Measurements from ENCODE around the gene CDKL4. TPM values are rescaled to one million over a fixed set of nuclear protein-coding genes. Genes with fewer than 3 reads are reported as not detected.

CDKL4 gene
- total and polyA plus RNA-seq, 2 of the 13 experiments (the other 11 are each of a cell fraction or from before 2014, with no cell fraction given): 0.29 to 0.50 TPM

- ChIA-PET POLR2A (interaction anchor here (1.1 to 2.1 kb wide), 3 partner anchors 10 to 29 kb away, joined by 4 to 10 read pairs (median 6); partner anchors contain the start of gene SOS1), CTCF (ENCODE audit: low intra/inter-chr PET ratio, low total read pairs) (no interaction called here)
- peaks cover 22% of the 10 kb centered on the region for H3K4me1 ChIP-seq (ENCODE audit: insufficient read depth, low read length)
- 86% methylated on average over 6 of the region's 6 CpGs for WGBS (ENCODE audit: low lambda C conversion rate)
- ATAC-seq (no peak), FAIRE-seq (no peak), DNase-seq (ENCODE audit: low spot score) (no peak)
- H3K79me2 ChIP-seq (ENCODE audit: insufficient read depth, low read length): no peaks in the 10 kb centered on the region
- H3K27ac ChIP-seq (ENCODE audit: extremely low read length, insufficient read depth, low read length): no peak overlapping the region
- H3K27me3 ChIP-seq (ENCODE audit: control insufficient read depth in 1 of 2, insufficient read depth in 2 of 2, low read length in 2 of 2): no peaks in the 10 kb centered on the region
- no peaks in the 10 kb centered on the region for H4K20me1 ChIP-seq (ENCODE audit: insufficient read depth, low read length)
- H3K9me3 ChIP-seq (ENCODE audit: low read length): no peaks in the 10 kb centered on the region
- in situ Hi-C loops (cut with HindIII; ENCODE audit: extremely low pct_ligation_motif_present, low pct_unique_long_range_greater_than_20kb) (no loop called here), intact Hi-C loops (cut with micrococcal nuclease; ENCODE audit: unreplicated experiment) (no loop called here)
- TF ChIP-seq RARG (CRISPR knock-in tag; IDR thresholded peaks at IDR 0.05; ENCODE audit: low read depth): no peak
- peak; percentile 26 for TF ChIP-seq YY1 (IDR thresholded peaks at IDR 0.05; ENCODE audit: insufficient read depth, insufficient replicate concordance, low read depth, low read length)
- no peak for TF ChIP-seq ARNT2 (CRISPR knock-in tag; IDR thresholded peaks at IDR 0.05; ENCODE audit: low read depth)
- TF ChIP-seq BCL6 (CRISPR knock-in tag; IDR thresholded peaks at IDR 0.05): no peak
- 0 out of 2 replicates have a peak, but pooled peaks have one; percentile 18 for TF ChIP-seq FOXO4 (CRISPR knock-in tag; conservative IDR thresholded peaks at IDR 0.05)
- no peak for TF ChIP-seq MAZ (IDR thresholded peaks at IDR 0.05; ENCODE audit: borderline replicate concordance, low read depth, low read length)
- TF ChIP-seq MAZ (CRISPR knock-in tag; IDR thresholded peaks at IDR 0.05; ENCODE audit: low read depth): 0 out of 2 replicates have a peak, but pooled peaks have one; percentile 30
- H2AFZ ChIP-seq (ENCODE audit: low read length): no peak overlapping the region
- no peak overlapping the region for H3K9ac ChIP-seq (ENCODE audit: insufficient read depth, low read depth, low read length)
- no TSS peak for BruUV-seq (replicated peaks)
- H3K4me3 ChIP-seq (replicated peaks in 1 of 3; ENCODE audit: insufficient read depth in 1 of 3, low read depth in 2 of 3, low read length in 3 of 3): no peak overlapping the region
- no peaks in the 10 kb centered on the region for H3K36me3 ChIP-seq (replicated peaks in 1 of 2; ENCODE audit: control insufficient read depth in 1 of 2, insufficient read depth in 2 of 2, low read length in 2 of 2)
- peak overlapping the region; percentile 67; the same call in 1 of the 2 replicates for H3K4me2 ChIP-seq (ENCODE audit: low read depth, low read length)
These were observed 93.6 kb downstream of the CDKL4 start for GRCh38 chr2:39150102-39150562.

DNA sequence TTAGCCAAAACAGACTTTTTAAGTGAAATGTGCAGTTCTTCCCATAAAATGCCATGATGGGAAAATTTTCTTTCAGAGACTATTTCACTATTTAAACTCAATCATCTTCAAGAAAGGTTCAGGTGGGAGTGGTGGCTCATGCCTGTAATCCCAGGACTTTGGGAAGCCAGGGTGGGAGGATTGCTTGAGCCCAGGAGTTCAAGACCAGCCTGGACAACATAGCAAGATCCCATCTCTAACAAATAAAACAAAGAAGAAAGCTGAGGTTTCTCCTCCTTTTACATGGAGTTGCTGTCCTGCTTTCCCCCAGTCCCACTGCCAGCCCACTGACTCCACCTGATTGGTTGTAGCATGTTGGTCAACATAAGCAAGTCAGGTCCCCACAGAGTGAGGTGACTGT, 97.1 kb downstream of the CDKL4 start:
- POLR2A ChIA-PET: interaction anchor here (1.6 kb wide), 1 partner anchor 22 kb away, joined by 4 read pairs; no protein-coding TSS in a partner anchor
- H3K4me3 ChIP-seq (replicated peaks in 1 of 3; ENCODE audit: insufficient read depth in 1 of 3, low read depth in 2 of 3, low read length in 3 of 3): no peak overlapping the region
- peaks cover 27% of the 10 kb centered on the region for H3K4me1 ChIP-seq (ENCODE audit: insufficient read depth, low read length)
- H3K27ac ChIP-seq (ENCODE audit: extremely low read length, insufficient read depth, low read length): no peak overlapping the region
- H2AFZ ChIP-seq (ENCODE audit: low read length): no peak overlapping the region
- no peaks in the 10 kb centered on the region for H3K9me3 ChIP-seq (ENCODE audit: low read length)
- no peak overlapping the region for H3K4me2 ChIP-seq (ENCODE audit: low read depth, low read length)
- ATAC-seq (no peak), FAIRE-seq (no peak), DNase-seq (ENCODE audit: low spot score) (no peak)
- CTCF ChIA-PET (ENCODE audit: low intra/inter-chr PET ratio, low total read pairs): no interaction called here
- no peak overlapping the region for H3K9ac ChIP-seq (ENCODE audit: insufficient read depth, low read depth, low read length)
- intact Hi-C loops (cut with micrococcal nuclease; ENCODE audit: unreplicated experiment): no loop called here
- TF ChIP-seq, protein P1, sequence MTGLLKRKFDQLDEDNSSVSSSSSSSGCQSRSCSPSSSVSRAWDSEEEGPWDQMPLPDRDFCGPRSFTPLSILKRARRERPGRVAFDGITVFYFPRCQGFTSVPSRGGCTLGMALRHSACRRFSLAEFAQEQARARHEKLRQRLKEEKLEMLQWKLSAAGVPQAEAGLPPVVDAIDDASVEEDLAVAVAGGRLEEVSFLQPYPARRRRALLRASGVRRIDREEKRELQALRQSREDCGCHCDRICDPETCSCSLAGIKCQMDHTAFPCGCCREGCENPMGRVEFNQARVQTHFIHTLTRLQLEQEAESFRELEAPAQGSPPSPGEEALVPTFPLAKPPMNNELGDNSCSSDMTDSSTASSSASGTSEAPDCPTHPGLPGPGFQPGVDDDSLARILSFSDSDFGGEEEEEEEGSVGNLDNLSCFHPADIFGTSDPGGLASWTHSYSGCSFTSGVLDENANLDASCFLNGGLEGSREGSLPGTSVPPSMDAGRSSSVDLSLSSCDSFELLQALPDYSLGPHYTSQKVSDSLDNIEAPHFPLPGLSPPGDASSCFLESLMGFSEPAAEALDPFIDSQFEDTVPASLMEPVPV (CRISPR knock-in tag; IDR thresholded peaks at IDR 0.05): no peak
- TF ChIP-seq ZNF121 (CRISPR knock-in tag; IDR thresholded peaks at IDR 0.05): peak; percentile 61
- TF ChIP-seq LCORL (IDR thresholded peaks at IDR 0.05): no peak
- TF ChIP-seq LCORL (CRISPR knock-in tag; IDR thresholded peaks at IDR 0.05): no peak
- TF ChIP-seq FIP1L1 (IDR thresholded peaks at IDR 0.05; ENCODE audit: borderline replicate concordance, insufficient read depth, low read depth, low read length): no peak
- no peak for TF ChIP-seq RAD51 (IDR thresholded peaks at IDR 0.05; ENCODE audit: borderline replicate concordance)
- no peak for TF ChIP-seq TGIF2 (CRISPR knock-in tag; IDR thresholded peaks at IDR 0.05)
- no peak for TF ChIP-seq ZNF20 (CRISPR knock-in tag; IDR thresholded peaks at IDR 0.05)
- H3K27me3 ChIP-seq (ENCODE audit: control insufficient read depth in 1 of 2, insufficient read depth in 2 of 2, low read length in 2 of 2): no peaks in the 10 kb centered on the region
- H3K79me2 ChIP-seq (ENCODE audit: insufficient read depth, low read length): no peaks in the 10 kb centered on the region
- in situ Hi-C loops (cut with HindIII; ENCODE audit: extremely low pct_ligation_motif_present, low pct_unique_long_range_greater_than_20kb): no loop called here
- H4K20me1 ChIP-seq (ENCODE audit: insufficient read depth, low read length): no peaks in the 10 kb centered on the region
- H3K36me3 ChIP-seq (replicated peaks in 1 of 2; ENCODE audit: control insufficient read depth in 1 of 2, insufficient read depth in 2 of 2, low read length in 2 of 2): no peaks in the 10 kb centered on the region
- BruUV-seq (replicated peaks): no TSS peak

All from HepG2 (cell line).